Hindlimb muscle (tissue), 1 donor: ENCODE measurements around the gene FUT2. TPM values are rescaled to one million over a fixed set of nuclear protein-coding genes. Genes with fewer than 3 reads are reported as not detected.
"Not testable (repeated sequence)": the region's sequence is repeated elsewhere in the genome, so short reads cannot be mapped to it uniquely, and the experiment has no call there.

ENCODE experiments used
- DNase-seq: peaks from one replicate; pipeline ENCODE4 v3.0.0-alpha.2; 2013
- polyA plus RNA-seq: library from polyadenylated mRNA; unstranded; fragments of 120-200 nt; gene quantifications from one replicate; pipeline ENCODE4 v1.2.1, GENCODE V29; 2013; ENCODE audit not compliant: insufficient read length

The FUT2 gene
- polyA plus RNA-seq, 1 donor: 1.2 TPM

GRCh38 chr19:48705431-48705830 lies 9.7 kb downstream of the FUT2 start:
- no peak for DNase-seq

GRCh38 chr19:48708471-48708870 lies 12.7 kb downstream of the FUT2 start:
- no peak for DNase-seq

DNA sequence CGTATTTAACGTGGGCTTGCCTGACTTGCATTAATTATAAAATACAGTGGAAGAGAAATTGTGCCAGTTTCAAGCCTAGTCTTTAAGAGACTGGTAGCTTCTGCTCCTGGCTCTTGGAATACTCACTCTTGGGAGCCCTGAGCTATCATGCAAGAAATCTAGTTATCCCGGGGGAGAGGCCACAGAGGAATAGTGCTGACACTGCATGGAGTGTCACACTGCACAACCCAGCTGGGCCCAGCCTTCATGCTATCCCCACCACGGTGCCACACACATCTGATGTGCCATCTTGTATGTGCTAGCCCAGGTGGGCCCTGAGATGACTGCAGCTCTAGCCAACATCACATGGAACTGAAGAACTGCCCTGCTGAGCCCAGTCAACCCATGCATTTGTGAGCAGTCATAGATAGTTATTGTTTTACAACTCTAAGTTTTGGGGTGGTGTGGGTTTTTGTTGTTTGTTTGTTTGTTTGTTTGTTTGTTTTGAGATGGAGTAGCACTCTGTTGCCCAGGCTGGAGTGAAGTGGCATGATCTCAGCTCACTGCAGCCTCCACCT lies 15.4 kb downstream of the FUT2 start:
- no peak for DNase-seq

DNA sequence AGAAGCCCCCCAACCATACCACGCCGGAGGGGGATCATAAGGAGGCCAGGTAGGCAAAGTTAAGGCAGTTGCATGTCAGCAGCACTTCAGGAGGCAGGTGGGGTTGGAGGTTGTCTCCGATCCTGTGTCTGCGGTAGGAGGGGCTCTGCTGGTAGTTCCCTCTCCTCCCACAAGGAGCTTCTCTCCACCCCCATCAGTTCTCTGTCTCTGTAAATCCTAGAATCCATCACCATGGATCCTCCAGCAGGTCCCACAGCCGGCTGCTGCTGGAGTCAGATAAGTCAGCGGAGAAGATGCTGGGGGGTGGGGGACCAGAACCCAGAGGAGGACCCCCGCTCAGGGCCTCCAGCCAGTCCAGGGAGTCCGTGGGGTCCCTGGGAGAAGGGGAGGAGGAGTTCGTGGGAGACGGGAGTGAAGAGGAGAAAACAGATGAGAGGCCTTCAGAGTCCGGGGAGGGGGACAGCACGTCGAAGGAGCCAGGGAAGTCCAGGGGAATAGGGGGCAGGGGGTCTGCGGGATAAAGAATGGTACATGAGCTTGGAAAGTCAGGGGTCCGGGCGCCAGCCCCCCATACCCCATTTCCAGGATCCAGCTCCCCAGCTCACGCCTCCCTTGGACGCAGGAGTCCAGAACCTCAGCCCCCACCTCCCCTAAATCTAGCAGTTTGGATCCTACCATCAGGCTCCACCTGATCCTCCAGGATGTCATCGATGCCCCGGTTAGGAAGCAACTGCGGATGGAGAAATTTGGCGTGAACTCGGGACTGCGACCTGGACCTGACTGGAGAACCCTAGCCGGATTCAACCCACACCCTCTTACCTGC lies 17.5 kb downstream of the FUT2 start:
- DNase-seq: no peak

DNA sequence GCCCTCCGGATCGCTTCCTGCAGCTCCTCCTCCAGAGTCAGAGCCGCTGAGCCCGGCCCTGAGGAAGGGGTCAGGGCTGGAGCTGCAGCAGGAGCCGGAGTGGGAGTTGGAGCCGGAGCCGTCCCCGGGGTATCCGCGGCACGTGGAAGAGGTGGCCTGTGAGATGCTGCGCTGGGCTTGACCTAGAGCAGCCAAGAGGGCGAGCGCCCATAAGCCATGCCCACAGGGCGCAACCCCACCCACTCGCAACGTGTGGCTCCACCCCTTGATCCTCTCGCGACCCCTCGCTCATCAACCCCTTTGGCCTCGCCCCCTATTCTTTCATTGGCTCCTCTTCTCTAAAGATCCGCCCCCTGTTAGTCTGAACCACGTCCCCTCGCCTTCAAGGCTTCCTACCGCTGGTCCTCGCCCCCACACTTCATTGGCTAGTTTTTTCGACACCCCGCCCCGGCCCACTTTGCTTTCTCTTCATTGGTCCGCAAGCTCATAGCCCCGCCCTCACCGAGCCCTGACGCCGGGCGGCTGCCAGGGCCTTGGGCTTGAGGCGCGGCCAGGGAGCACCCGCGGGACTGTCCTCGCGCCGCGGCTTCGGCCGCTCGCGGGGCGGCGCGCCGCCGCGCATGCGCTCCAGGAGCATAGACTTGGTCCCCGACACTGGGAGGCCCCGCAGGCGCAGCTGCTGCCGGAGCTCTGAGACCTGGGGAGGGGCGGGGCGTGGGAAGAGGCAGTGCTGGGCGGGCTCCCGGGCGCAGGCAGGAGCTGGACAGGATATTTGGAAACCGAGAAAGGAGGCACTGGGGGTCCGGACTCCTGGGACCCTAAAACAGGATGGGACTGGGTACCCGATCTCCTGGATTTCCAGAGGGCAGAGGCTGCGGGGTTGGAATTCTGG lies 18.3 kb downstream of the FUT2 start:
- DNase-seq: peak; percentile 100

DNA sequence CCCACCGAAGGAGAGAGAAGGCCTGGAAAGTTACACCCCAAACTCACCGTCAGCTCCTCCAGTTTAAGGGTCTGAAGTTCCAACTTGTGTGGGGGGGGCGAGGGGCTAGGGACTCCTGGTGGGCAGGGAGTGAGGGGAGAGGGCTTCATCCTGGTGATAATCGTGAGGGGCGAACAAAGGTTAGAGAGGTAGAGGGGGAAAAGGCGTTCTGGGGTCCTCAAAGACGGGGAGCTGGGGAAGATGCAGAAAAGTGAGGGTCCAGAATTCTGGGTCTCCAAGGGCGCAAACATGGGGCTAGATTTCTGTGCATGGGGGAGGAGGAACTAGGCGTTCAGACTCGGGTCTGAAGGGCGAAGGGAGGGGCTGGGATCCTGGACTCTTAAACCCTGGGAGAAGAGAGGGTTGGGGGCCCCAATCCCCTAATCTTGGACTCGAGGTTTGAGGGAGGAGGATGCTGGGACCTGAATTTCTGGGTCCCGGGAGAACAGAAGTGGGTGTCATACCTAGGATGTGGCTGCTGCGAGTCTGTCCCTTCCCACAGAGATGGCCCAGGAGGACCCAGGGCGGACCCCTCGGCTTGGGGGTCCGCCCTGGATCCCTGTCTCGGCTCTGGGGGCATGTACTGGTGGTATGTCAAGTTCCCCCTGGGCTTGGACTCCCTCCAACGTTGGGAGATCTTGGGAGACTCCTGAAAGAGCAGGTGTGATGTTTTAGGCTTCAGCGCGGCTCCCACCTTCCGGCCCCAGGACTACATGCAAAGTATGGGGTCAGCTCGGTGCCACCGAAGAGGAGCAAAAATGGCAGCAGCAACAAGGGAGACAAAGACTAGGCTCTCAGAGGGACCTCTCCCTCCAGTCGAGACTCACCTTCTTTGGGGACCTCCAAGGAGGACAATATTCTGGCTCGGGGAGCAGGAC lies 19.2 kb downstream of the FUT2 start:
- no peak for DNase-seq

DNA sequence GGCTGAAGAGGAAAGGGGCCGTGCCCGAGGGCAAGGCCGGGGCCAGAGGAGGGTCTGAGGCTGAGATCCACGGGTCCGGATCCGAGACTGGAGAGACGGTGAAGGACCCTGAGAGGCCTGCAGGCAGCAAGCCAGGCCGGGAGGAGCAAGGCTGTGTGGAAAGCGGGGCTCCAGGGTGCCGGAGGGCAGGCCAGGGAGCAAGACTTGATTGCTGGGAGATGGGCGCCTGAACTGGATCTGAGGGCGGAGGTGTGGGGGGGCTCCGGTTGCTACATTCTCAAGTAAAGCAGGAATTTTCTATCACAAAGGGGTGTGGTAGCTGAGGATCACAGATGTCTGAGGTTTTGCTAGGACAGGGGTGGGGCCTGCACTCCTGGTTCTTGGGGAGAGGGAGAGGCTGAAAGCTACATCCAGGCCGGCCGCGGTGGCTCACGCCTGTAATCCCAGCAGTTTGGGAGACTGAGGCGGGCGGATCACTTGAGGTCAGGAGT lies 20.0 kb downstream of the FUT2 start:
- DNase-seq: no peak

DNA sequence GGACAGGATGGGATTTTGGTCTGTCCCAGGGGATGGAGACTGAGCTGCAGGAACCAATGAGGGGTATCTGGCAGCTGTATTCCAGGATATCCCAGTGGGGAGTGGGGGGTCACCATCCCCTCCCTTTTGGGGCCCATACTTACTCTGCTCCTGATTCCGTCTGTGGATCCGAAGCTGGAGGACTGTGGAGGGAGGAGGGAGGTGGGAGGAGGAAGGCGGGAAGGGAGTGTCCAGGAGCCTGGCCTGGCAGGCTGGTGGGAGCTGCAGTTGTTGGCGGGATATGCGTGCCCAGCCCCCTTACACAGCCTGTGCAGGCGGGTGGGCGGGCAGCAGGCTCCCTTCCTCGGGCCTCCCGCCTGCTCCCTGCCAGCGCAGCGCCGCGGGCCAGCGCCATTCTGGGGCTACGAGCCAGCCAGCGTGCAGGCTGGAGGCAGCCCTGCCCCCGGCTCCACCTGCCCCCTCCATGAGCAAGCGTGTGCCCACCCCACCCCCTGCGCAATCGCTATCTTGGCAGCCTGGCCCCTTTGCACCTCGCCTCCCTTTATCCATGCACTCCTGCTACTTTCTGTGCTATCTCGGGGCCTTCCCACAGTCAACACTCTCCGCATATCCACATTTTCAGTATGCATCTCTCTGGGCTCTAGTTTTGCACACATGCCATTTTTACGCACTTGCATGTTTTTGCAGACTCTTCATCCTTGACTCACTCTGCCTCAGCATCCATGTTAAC lies 21.0 kb downstream of the FUT2 start:
- peak; percentile 86 for DNase-seq

DNA sequence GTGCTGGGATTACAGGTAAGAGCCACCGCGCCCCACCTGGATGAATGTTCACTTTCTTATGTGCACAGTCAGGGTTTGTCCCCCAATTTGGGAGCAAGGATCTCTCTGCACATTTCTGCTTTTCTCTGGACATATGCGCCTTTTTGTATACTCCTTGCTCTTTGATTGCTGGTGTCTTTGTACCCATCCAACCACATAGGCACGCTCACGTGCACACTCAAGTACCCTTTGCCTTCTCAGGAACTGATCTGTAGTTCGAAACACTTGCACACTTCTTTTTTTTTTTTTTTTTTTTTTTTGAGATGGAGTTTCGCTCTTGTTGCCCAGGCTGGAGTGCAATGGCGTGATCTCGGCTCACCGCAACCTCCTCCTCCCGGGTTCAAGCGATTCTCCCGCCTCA lies 22.3 kb downstream of the FUT2 start:
- DNase-seq: not testable (repeated sequence)

GRCh38 chr19:48718711-48719231 lies 23.0 kb downstream of the FUT2 start:
- DNase-seq: no peak

GRCh38 chr19:48719263-48720171 lies 23.7 kb downstream of the FUT2 start, which contains the start of gene MAMSTR:
MAMSTR (minus strand) TSS chr19:48719725; CDS start chr19:48719031, 694 bp downstream.
- DNase-seq: no peak

GRCh38 chr19:48720251-48720612 lies 24.5 kb downstream of the FUT2 start:
- no peak for DNase-seq

DNA sequence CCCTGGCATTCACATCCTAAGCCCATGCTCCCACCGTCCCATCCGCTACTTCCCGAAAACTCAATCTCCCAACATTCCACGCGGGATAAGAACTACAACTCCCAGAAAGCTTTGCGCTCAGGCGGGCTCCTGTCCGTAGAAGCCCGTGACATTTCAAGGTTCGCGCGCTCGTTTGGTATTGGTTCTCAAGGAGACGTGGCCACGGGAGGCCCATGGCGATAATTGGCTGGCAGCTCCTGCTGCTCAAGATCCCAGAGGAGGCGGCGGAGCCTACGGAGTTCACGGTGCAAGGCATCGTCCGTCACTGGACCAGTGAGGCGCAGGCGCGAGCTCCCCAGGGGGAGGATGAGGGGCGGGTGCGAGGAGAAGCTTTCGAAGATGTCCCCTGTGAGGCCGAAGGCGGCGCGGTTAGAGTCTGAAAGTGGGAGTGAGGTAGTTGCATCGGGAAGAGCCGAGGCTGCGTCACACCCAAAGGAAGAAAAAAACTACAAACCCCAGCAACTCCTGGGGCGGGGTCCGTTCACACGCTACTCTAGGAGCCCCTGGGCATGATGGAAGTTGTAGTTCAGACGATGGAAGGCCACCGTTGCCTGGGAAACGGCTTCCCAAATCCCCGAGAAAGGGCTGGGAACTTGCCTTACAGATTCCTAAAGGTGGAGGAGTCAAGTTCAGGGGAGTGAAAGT lies 25.0 kb downstream of the FUT2 start:
- peak; percentile 99 for DNase-seq

- DNase-seq: no peak
These were observed 26.5 kb downstream of the FUT2 start for GRCh38 chr19:48722196-48722708.

DNA sequence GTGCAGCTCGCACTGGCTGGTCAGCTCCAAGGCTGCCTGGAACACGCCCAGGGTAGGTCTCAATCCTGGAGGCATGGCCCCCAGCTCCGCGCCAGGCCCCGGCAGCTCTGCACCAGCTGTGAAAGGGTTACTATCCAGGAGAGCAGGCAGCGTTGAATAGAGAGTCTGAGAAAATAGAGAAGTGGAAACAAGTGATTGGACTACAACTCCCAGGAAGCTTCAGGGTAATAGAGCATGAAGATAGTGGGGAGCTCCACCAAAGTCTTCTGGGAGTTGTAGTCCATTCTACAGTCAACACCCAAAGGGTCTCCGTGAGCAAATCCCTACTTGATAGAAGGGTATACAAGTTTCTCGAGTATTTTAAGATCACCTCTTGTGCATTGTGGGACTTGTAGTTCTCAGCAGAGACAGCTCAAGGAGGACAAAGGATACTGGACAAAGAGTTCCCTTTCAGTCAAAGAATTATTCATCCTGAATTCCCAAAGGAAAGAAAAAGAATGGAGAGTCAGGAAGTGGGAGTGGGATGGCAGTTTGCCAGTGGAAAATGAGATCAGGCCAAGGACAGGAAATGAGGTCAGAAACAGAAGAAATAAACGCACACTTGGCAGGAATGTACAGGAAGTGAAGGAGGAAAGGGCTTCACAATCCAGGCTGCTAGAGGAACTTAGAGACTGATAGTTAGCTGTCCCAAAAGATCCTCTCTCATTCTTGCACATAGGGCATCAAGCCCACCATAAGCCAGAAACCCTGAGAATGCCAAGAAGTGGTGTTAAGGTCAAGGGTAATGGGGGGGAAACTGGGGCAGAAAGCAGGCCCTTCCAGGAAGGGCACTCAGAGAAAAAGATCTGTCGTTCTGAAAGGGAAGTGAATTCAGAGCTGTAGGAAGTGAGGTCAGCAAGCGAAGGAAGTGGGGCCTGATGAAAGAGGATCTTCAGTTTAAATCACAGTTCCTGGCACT lies 29.3 kb downstream of the FUT2 start:
- peak; percentile 87 for DNase-seq

- no peak for DNase-seq
These were observed 30.8 kb downstream of the FUT2 start for GRCh38 chr19:48726556-48726955.

- no peak for DNase-seq
These were observed 33.3 kb downstream of the FUT2 start for GRCh38 chr19:48728911-48729664.
